Peyer's patch (tissue), 4 donors: ENCODE measurements around the gene FRMD5. TPM values are rescaled to one million over a fixed set of nuclear protein-coding genes. Genes with fewer than 3 reads are reported as not detected.

ENCODE experiments used
- DNase-seq, 3 donors: peaks; one replicate each; pipeline ENCODE4 v3.0.0-alpha.2; 2017 to 2019
- H3K27ac ChIP-seq, 4 donors: fragments of 200-600 bp; sonication (generic); one replicate each; pipeline ENCODE4 v1.5.1; 2016 to 2019
- H3K27me3 ChIP-seq, 2 donors: fragments of 200-600 bp; sonication (generic); one replicate each; pipeline ENCODE4 v1.5.1; 2019
- H3K36me3 ChIP-seq, 3 donors: fragments of 200-600 bp; sonication (generic); one replicate each; pipeline ENCODE4 v1.5.1; 2016 to 2019
- H3K4me1 ChIP-seq, 4 donors: fragments of 200-600 bp; sonication (generic); one replicate each; pipeline ENCODE4 v1.5.1; 2016 to 2019
- H3K4me3 ChIP-seq, 4 donors: fragments of 200-600 bp; sonication (generic); 1 replicate in 3 of 4; 2 replicates in 1 of 4; pipeline ENCODE4 v1.5.1; 2016 to 2019; ENCODE audit warnings: mild to moderate bottlenecking in 1 of 4
- H3K9me3 ChIP-seq, 4 donors: fragments of 200-600 bp; sonication (generic); one replicate each; pipeline ENCODE4 v1.5.1; 2016 to 2019; ENCODE audit warnings: mild to moderate bottlenecking in 1 of 4
- CTCF ChIP-seq, 6 experiments: fragments of 450-650 bp in 4 of 6; fragments of 200-600 bp in 2 of 6; sonication (generic) in 1 of 6; IDR thresholded peaks; one replicate each; pipeline ENCODE4 v1.5.1; 2017 to 2019; ENCODE audit warnings: antibody characterized with exemption in 6 of 6, mild to moderate bottlenecking in 3 of 6, moderate library complexity in 1 of 6
- POLR2A ChIP-seq, 2 donors: fragments of 450-650 bp; IDR thresholded peaks; one replicate each; pipeline ENCODE4 v1.5.1; 2017; ENCODE audit warnings: antibody characterized with exemption in 2 of 2, mild to moderate bottlenecking in 2 of 2, moderate library complexity in 2 of 2
- total RNA-seq, 4 donors: library from RNA; depleted of rRNA; stranded (reverse); fragments of >200 nt; gene quantifications; one replicate each; pipeline ENCODE4 v1.1.0, GENCODE V29; 2016

Gene FRMD5
- total RNA-seq, 4 donors from 2014 or later = 0.54 to 5.0 (median 0.57) TPM; not detected in 1

GRCh38 chr15:43923553-43923952, 271.5 kb downstream of the FRMD5 start:
- Histone ChIP-seq H3K4me3 (no peak overlapping the region), H3K36me3 (no peaks in the 10 kb centered on the region), H3K27ac (no peak overlapping the region), H3K27me3 (no peaks in the 10 kb centered on the region), H3K9me3 (no peaks in the 10 kb centered on the region), H3K4me1 (no peaks in the 10 kb centered on the region)
- DNase-seq = no peak
- TF ChIP-seq POLR2A (IDR thresholded peaks at IDR 0.05) = no peak
- no peak for TF ChIP-seq CTCF (IDR thresholded peaks at IDR 0.05)

GRCh38 chr15:43922021-43922420, 273.1 kb downstream of the FRMD5 start:
- H3K4me3 ChIP-seq = no peak overlapping the region
- H3K36me3 ChIP-seq = no peaks in the 10 kb centered on the region
- no peaks in the 10 kb centered on the region for H3K27me3 ChIP-seq
- H3K4me1 ChIP-seq = no peaks in the 10 kb centered on the region
- no peak for DNase-seq
- TF ChIP-seq POLR2A (IDR thresholded peaks at IDR 0.05) = no peak
- no peak for TF ChIP-seq CTCF (IDR thresholded peaks at IDR 0.05)
- no peak overlapping the region for H3K27ac ChIP-seq
- H3K9me3 ChIP-seq = no peaks in the 10 kb centered on the region

GRCh38 chr15:43920815-43921214, 274.3 kb downstream of the FRMD5 start:
- Histone ChIP-seq H3K27me3 (no peaks in the 10 kb centered on the region), H3K27ac (no peak overlapping the region), H3K4me1 (no peaks in the 10 kb centered on the region), H3K36me3 (no peaks in the 10 kb centered on the region), H3K9me3 (no peaks in the 10 kb centered on the region), H3K4me3 (no peak overlapping the region)
- no peak for TF ChIP-seq POLR2A (IDR thresholded peaks at IDR 0.05)
- no peak for TF ChIP-seq CTCF (IDR thresholded peaks at IDR 0.05)
- no peak for DNase-seq

- TF ChIP-seq POLR2A (IDR thresholded peaks at IDR 0.05) = no peak
- H3K9me3 ChIP-seq = no peaks in the 10 kb centered on the region
- DNase-seq = no peak
- no peak overlapping the region for H3K27ac ChIP-seq
- no peak overlapping the region for H3K4me3 ChIP-seq
- H3K36me3 ChIP-seq = no peaks in the 10 kb centered on the region
- H3K4me1 ChIP-seq = no peaks in the 10 kb centered on the region
- H3K27me3 ChIP-seq = no peaks in the 10 kb centered on the region
Observed at GRCh38 chr15:43920254-43920600, 274.8 kb downstream of the FRMD5 start.

- Histone ChIP-seq H3K27me3 (no peaks in the 10 kb centered on the region), H3K4me1 (no peaks in the 10 kb centered on the region), H3K27ac (no peak overlapping the region), H3K4me3 (no peak overlapping the region), H3K36me3 (no peaks in the 10 kb centered on the region), H3K9me3 (no peaks in the 10 kb centered on the region)
- no peak for DNase-seq
- TF ChIP-seq CTCF (IDR thresholded peaks at IDR 0.05) (no peak), POLR2A (IDR thresholded peaks at IDR 0.05) (no peak)
Observed at GRCh38 chr15:43919540-43920253, 275.4 kb downstream of the FRMD5 start.

- Histone ChIP-seq H3K4me1 (no peaks in the 10 kb centered on the region), H3K4me3 (no peak overlapping the region), H3K36me3 (no peaks in the 10 kb centered on the region), H3K9me3 (no peaks in the 10 kb centered on the region), H3K27me3 (no peaks in the 10 kb centered on the region), H3K27ac (no peak overlapping the region)
- no peak for TF ChIP-seq CTCF (IDR thresholded peaks at IDR 0.05)
- no peak for TF ChIP-seq POLR2A (IDR thresholded peaks at IDR 0.05)
- DNase-seq = no peak
Observed at GRCh38 chr15:43918717-43919116, 276.4 kb downstream of the FRMD5 start.
